Measurements from ENCODE around the gene TAS1R2.

Gene TAS1R2

GRCh38 chr1:18803851-18804250, 55.6 kb downstream of the TAS1R2 start:
- TF ChIP-seq, protein P1, sequence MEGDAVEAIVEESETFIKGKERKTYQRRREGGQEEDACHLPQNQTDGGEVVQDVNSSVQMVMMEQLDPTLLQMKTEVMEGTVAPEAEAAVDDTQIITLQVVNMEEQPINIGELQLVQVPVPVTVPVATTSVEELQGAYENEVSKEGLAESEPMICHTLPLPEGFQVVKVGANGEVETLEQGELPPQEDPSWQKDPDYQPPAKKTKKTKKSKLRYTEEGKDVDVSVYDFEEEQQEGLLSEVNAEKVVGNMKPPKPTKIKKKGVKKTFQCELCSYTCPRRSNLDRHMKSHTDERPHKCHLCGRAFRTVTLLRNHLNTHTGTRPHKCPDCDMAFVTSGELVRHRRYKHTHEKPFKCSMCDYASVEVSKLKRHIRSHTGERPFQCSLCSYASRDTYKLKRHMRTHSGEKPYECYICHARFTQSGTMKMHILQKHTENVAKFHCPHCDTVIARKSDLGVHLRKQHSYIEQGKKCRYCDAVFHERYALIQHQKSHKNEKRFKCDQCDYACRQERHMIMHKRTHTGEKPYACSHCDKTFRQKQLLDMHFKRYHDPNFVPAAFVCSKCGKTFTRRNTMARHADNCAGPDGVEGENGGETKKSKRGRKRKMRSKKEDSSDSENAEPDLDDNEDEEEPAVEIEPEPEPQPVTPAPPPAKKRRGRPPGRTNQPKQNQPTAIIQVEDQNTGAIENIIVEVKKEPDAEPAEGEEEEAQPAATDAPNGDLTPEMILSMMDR (conservative IDR thresholded peaks at IDR 0.05): no peak
- H3K27ac ChIP-seq: no peak overlapping the region

DNA sequence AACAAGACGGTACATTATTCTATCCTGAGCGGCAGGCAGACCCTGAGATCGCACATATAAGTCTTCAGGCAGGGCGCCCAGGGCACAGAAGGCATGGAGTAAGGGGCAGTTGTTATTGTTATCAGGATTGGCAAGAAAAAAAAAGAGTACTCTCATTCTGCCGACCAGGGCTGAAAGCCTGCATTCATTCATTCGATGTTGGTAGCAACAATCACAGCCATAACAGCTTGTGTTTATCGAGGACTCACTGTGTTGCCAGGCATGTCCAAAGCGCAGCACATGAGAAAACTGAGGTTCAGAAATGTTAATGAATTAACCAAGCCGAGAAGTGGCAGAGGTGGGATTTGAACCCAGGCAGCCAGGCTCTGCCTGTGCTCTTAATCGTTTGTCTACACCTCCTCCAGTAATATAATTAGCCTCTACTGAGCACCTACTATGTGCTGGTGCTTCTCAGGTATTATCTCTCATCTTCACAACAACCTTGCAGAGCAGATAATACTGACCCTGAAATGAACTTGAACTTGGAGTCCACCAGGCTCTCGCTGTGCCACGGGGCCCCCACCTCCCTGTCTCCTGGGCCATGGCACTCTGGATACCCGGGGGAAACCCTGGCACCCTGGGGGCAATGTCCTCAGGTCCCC, 56.2 kb downstream of the TAS1R2 start:
- TF ChIP-seq, protein P1 (conservative IDR thresholded peaks at IDR 0.05): no peak

GRCh38 chr1:18802231-18802630, 57.2 kb downstream of the TAS1R2 start:
- TF ChIP-seq, protein P1 (conservative IDR thresholded peaks at IDR 0.05): no peak
- no peak overlapping the region for H3K27ac ChIP-seq

More for the DNA sequence above, 56.2 kb downstream of the TAS1R2 start:
- H3K27ac ChIP-seq: no peak overlapping the region

DNA sequence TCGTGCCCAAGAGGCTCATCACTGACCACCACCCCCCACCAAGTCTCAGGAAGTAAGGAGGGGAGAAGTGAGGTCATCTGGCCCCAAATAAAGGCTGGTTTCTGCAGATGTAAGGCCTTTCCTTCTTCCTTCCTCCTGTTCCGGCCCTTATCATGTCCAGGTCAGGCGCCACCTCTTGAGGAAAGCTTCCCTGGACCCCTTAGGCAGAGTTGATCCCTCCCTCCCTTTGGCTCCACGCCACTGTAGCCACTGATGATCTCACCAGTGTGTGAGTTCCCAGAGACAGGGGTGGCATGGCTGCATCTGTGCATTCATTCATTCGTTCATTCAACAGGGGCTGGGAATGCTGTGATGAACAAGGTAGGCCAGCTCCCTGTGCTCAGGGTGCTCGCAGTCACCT, 59.2 kb downstream of the TAS1R2 start:
- TF ChIP-seq, protein P1 (conservative IDR thresholded peaks at IDR 0.05): no peak
- H3K27ac ChIP-seq: no peak overlapping the region

GRCh38 chr1:18799454-18799853, 60.0 kb downstream of the TAS1R2 start:
- TF ChIP-seq, protein P1 (conservative IDR thresholded peaks at IDR 0.05): no peak

GRCh38 chr1:18798946-18799345, 60.5 kb downstream of the TAS1R2 start:
- H3K27ac ChIP-seq: no peak overlapping the region
- TF ChIP-seq, protein P1 (conservative IDR thresholded peaks at IDR 0.05): no peak

More at GRCh38 chr1:18799454-18799853, 60.0 kb downstream of the TAS1R2 start:
- H3K27ac ChIP-seq: no peak overlapping the region

DNA sequence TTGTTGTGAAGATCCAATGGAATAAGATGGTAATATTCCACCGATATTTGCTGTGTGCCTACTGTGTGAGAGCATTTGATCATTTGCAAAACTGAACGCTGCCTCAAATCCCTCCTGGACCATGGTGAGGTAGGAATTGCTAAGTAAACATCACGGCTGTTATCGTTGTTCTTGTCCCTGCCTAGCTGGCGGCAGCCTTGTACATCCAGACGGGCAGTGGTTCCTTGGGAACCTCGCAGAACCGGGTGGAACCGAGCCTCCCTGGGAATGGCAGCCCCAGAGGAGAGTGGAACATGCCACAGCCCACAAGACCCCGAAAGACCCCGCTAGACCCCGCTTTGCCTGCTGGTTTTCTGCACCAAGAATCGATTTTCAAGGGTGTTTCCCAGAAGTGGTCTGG, 60.9 kb downstream of the TAS1R2 start:
- H3K27ac ChIP-seq: no peak overlapping the region

More for the DNA sequence above, 60.9 kb downstream of the TAS1R2 start:
- TF ChIP-seq, protein P1 (conservative IDR thresholded peaks at IDR 0.05): no peak

Data from VCaP (cell line).